ENCODE data around the gene CLDN4. TPM values are rescaled to one million over a fixed set of nuclear protein-coding genes. Genes with fewer than 3 reads are reported as not detected.

CLDN4 gene
- total RNA-seq, 1 donor from 2014 or later: not detected

GRCh38 chr7:73847941-73848723, 17.3 kb downstream of the CLDN4 start:
- TF ChIP-seq, protein P1, sequence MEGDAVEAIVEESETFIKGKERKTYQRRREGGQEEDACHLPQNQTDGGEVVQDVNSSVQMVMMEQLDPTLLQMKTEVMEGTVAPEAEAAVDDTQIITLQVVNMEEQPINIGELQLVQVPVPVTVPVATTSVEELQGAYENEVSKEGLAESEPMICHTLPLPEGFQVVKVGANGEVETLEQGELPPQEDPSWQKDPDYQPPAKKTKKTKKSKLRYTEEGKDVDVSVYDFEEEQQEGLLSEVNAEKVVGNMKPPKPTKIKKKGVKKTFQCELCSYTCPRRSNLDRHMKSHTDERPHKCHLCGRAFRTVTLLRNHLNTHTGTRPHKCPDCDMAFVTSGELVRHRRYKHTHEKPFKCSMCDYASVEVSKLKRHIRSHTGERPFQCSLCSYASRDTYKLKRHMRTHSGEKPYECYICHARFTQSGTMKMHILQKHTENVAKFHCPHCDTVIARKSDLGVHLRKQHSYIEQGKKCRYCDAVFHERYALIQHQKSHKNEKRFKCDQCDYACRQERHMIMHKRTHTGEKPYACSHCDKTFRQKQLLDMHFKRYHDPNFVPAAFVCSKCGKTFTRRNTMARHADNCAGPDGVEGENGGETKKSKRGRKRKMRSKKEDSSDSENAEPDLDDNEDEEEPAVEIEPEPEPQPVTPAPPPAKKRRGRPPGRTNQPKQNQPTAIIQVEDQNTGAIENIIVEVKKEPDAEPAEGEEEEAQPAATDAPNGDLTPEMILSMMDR (IDR thresholded peaks at IDR 0.05): no peak
- ChIA-PET POLR2A (interaction anchor here (0.7 kb wide), 1 partner anchor 173 kb away, joined by 3 read pairs; no protein-coding TSS in a partner anchor), CTCF (no interaction called here)
- H3K36me3 Mint-ChIP-seq (ENCODE audit: low read depth): no peaks in the 10 kb centered on the region
- no peak for ATAC-seq (ENCODE audit: low read depth)
- no peak overlapping the region for H3K27ac Mint-ChIP-seq
- H3K4me3 Mint-ChIP-seq: no peak overlapping the region
- no peak for DNase-seq
- peaks cover 12% of the 10 kb centered on the region for H3K27me3 Mint-ChIP-seq
- H3K4me1 Mint-ChIP-seq: peaks cover 34% of the 10 kb centered on the region
- H3K9me3 Mint-ChIP-seq: no peaks in the 10 kb centered on the region
- intact Hi-C loops (cut with micrococcal nuclease): loop anchor here (2.0 kb wide), 2 partner anchors 15 to 33 kb away; no protein-coding TSS in a partner anchor

GRCh38 chr7:73850781-73851207, 20.0 kb downstream of the CLDN4 start:
- TF ChIP-seq, protein P1 (IDR thresholded peaks at IDR 0.05): no peak
- no peak for DNase-seq
- Mint-ChIP-seq H3K4me3 (no peak overlapping the region), H3K4me1 (peaks cover 20% of the 10 kb centered on the region), H3K27ac (no peak overlapping the region), H3K36me3 (ENCODE audit: low read depth) (no peaks in the 10 kb centered on the region), H3K9me3 (no peaks in the 10 kb centered on the region), H3K27me3 (peaks cover 16% of the 10 kb centered on the region)
- CTCF ChIA-PET: no interaction called here
- POLR2A ChIA-PET: no interaction called here
- intact Hi-C loops (cut with micrococcal nuclease): loop anchor here (1.0 kb wide), 1 partner anchor 8 kb away; the partner anchor contains the start of gene METTL27
- ATAC-seq (ENCODE audit: low read depth): no peak

DNA sequence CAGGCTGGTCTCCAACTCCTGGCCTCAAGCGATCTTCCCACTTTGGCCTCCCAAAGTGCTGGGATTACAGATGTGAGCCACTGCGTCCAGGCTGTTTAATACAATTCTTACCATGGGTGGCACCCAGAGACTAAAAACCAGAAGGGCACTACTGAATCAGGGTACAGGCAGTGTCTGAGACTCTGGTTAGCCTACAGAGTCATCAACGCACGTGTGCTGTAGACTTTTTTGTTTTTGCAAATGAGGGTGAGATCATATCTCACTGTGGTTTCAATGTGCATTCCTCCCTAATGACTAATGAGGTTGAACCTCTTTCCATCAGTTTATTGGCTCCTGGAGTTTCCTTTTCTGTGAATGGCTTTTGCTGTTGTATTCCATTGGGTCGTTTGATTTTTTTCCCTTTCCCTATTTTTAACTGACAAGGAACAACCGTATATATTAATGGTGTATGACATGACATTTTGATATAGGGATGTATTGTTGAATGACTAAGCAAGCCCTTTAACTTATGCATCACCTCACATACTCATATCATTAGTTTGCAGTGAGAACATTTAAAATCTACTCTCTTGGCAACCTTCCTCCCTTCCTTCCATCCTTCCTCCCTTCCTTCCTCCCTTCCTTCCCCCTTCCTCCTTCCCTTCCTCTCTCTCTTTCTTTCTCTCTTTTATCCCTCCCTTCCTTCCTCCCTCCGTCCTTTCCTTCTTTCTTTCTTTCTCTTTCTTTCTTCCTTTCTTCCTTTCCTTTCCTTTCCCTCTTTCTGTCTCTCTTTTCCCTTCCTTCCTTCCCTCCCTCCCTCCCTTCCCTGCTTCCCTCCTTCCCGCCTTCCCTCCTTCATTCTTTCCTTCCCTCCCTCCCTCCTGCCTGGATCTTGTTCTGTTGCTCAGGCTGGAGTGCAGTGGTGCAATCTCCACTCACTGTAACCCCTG, 20.9 kb downstream of the CLDN4 start:
- TF ChIP-seq, protein P1 (IDR thresholded peaks at IDR 0.05): no peak
- DNase-seq: no peak
- peak overlapping the region; percentile 20 for H3K27ac Mint-ChIP-seq

DNA sequence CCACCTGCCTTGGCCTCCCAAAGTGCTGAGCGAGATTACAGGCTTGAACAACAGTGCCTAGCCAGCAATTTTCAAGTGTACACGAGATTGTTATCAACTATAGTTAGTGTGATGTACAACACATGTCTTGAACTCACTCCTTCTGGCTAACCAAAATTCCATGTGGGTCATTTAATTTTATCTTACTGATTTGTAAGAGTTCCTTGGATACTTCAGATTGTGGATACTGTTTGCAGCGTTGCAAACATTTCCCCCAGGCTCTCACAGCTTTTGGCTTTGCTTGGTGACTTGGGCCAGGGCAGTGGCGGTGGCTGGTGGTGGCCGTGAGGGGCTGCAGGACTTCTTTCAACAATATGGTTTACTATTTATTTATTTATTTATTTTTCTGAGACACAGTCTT, 21.7 kb downstream of the CLDN4 start:
- TF ChIP-seq, protein P1 (IDR thresholded peaks at IDR 0.05): no peak
- ChIA-PET POLR2A (no interaction called here), CTCF (interaction anchor here (0.9 kb wide), 1 partner anchor 246 kb away, joined by 3 read pairs; no protein-coding TSS in a partner anchor)
- Mint-ChIP-seq H3K36me3 (ENCODE audit: low read depth) (no peaks in the 10 kb centered on the region), H3K4me1 (peaks cover 10% of the 10 kb centered on the region), H3K4me3 (no peak overlapping the region), H3K9me3 (no peaks in the 10 kb centered on the region), H3K27me3 (peaks cover 26% of the 10 kb centered on the region), H3K27ac (no peak overlapping the region)
- ATAC-seq (ENCODE audit: low read depth) (no peak), DNase-seq (no peak)
- intact Hi-C loops (cut with micrococcal nuclease): no loop called here

More for the DNA sequence above, 20.9 kb downstream of the CLDN4 start:
- no peak overlapping the region for H3K4me3 Mint-ChIP-seq
- H3K4me1 Mint-ChIP-seq: peaks cover 12% of the 10 kb centered on the region
- CTCF ChIA-PET: no interaction called here
- intact Hi-C loops (cut with micrococcal nuclease): loop anchor here (1.0 kb wide), 1 partner anchor 9 kb away; the partner anchor contains the start of gene METTL27
- H3K9me3 Mint-ChIP-seq: no peaks in the 10 kb centered on the region
- POLR2A ChIA-PET: no interaction called here
- peak; percentile 60 for ATAC-seq (ENCODE audit: low read depth)
- H3K27me3 Mint-ChIP-seq: peaks cover 19% of the 10 kb centered on the region
- no peaks in the 10 kb centered on the region for H3K36me3 Mint-ChIP-seq (ENCODE audit: low read depth)

Measured in activated B cell treated with CpG ODN at 0.5 μM for 24 hours (primary cell).